ENCODE results near the gene NUP210. TPM values are rescaled to one million over a fixed set of nuclear protein-coding genes. Genes with fewer than 3 reads are reported as not detected.

NUP210 gene
- total and polyA plus RNA-seq, 7 experiments from 2014 or later = 52.6 to 164 (median 138) TPM

DNA sequence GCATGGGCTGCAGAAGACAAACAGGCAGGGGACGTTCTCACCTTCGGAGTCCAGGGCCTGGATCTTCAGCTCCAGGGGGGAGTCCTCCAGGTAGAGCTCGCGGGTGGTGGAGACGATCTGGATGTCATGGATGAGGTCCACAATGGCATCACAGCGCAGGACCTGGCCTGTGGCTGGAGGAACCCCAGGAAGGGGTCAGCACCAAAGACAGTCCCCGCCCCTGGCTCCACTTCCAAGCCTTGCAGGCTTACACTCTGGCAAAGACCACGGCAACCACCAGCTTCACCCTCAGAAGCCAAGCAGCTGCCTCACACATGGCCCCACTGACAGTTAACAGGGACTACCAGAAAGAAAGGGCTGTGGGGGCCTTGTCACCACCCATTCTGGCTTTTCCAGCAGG lies 22.8 kb downstream of the NUP210 start:
- Mint-ChIP-seq H3K27ac (peak overlapping the region in 1 of 9 donors; percentile 17), H3K9me3 (peaks cover 0 to 1% (median 0%) of the 10 kb centered on the region in 11 donors), H3K4me3 (no peak overlapping the region), H3K36me3 (peaks cover 0 to 34% (median 13%) of the 10 kb centered on the region in 5 donors), H3K4me1 (peaks cover 2 to 33% (median 23%) of the 10 kb centered on the region in 7 donors), H3K27me3 (no peaks in the 10 kb centered on the region)
- Histone ChIP-seq H3K27ac (ENCODE audit: low read depth, low read length) (no peak overlapping the region), H3K36me3 (ENCODE audit: control insufficient read depth in 2 of 3, insufficient read depth in 3 of 3, low read length in 3 of 3) (peaks cover 0 to 72% (median 21%) of the 10 kb centered on the region in 3 experiments), H3K4me1 (ENCODE audit: control insufficient read depth in 2 of 2, insufficient read depth in 2 of 2, low read length in 2 of 2) (no peaks in the 10 kb centered on the region), H3K4me3 (ENCODE audit: low read length) (no peak overlapping the region), H3K9me3 (ENCODE audit: control insufficient read depth in 2 of 3, low read length in 3 of 3) (no peaks in the 10 kb centered on the region), H3K27me3 (ENCODE audit: control insufficient read depth in 2 of 2, insufficient read depth in 2 of 2, low read length in 2 of 2) (no peaks in the 10 kb centered on the region)
- POLR2A ChIA-PET = no interaction called here
- CTCF ChIA-PET = no interaction called here
- no peak for DNase-seq
- intact Hi-C loops (cut with micrococcal nuclease) = no loop called here
- ATAC-seq = no peak

- H3K4me1 Mint-ChIP-seq = peaks cover 7 to 36% (median 16%) of the 10 kb centered on the region in 7 donors
- intact Hi-C loops (cut with micrococcal nuclease) = no loop called here
- DNase-seq = no peak
- peaks cover 6 to 97% (median 39%) of the 10 kb centered on the region in 3 experiments for H3K36me3 ChIP-seq (ENCODE audit: control insufficient read depth in 2 of 3, insufficient read depth in 3 of 3, low read length in 3 of 3)
- H3K27ac ChIP-seq (ENCODE audit: low read depth, low read length) = no peak overlapping the region
- H3K4me3 Mint-ChIP-seq = no peak overlapping the region
- no peak for ATAC-seq
- H3K27me3 Mint-ChIP-seq = no peaks in the 10 kb centered on the region
- ChIA-PET POLR2A (interaction anchor here (1.1 to 1.2 kb wide), 2 partner anchors 11 to 20 kb away, joined by 3 read pairs; no protein-coding TSS in a partner anchor), CTCF (interaction anchor here (0.9 to 2.0 kb wide), 2 partner anchors 43 to 58 kb away, joined by 3 to 11 read pairs; no protein-coding TSS in a partner anchor)
- no peaks in the 10 kb centered on the region for H3K27me3 ChIP-seq (ENCODE audit: control insufficient read depth in 2 of 2, insufficient read depth in 2 of 2, low read length in 2 of 2)
- no peaks in the 10 kb centered on the region for H3K4me1 ChIP-seq (ENCODE audit: control insufficient read depth in 2 of 2, insufficient read depth in 2 of 2, low read length in 2 of 2)
- H3K36me3 Mint-ChIP-seq = peaks cover 0 to 47% (median 19%) of the 10 kb centered on the region in 5 donors
- no peak overlapping the region for H3K4me3 ChIP-seq (ENCODE audit: low read length)
- H3K27ac Mint-ChIP-seq = no peak overlapping the region
- no peaks in the 10 kb centered on the region for H3K9me3 Mint-ChIP-seq
- H3K9me3 ChIP-seq (ENCODE audit: control insufficient read depth in 2 of 3, low read length in 3 of 3) = no peaks in the 10 kb centered on the region
These were observed 25.8 kb downstream of the NUP210 start for GRCh38 chr3:13394363-13394762.

DNA sequence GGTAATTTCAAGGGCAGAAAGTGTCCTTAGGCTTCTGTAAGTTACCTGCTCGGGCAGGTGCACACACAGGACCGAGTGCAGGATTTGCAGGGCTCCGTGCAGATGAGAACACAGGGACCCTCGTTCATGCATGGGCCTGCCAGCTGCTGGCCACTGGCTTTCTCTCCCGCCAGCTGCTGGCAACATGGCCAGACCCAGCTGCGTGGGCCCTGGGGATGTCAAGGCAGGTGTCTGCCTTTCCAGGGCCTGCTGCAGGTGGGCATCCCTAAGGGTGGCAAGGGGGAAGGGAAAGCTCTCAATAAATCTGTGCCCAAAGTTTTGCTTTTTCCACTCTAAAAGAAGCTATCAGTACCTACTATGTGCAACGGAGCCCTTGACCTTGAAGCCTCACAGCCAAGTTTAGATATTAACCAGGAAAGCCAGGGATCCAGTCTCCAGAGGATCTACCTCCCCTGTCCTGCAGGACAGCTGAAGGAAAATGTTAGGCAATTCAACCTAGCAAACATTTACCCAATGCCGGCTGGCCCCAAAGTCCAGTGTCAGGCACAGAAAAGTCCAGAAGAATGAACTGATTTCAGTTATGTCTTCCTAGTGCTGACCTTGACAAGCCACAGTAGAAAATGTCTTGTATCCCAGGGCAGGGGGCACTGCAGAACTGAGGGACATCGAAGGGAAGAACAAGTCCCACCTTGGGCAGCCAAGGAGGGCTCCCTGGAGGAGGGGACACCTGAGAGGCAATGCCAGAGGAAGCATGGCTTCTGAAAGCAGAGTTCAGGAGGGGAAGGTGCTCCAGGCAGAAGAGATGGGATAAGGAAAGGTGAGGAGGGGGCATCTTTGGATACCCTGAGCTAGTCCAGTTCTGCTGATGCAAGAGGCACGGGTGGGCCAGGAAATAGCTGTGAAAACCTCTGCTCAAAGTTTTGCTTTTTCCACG lies 26.4 kb downstream of the NUP210 start:
- Mint-ChIP-seq H3K9me3 (no peaks in the 10 kb centered on the region), H3K4me1 (peaks cover 7 to 36% (median 16%) of the 10 kb centered on the region in 7 donors), H3K27me3 (no peaks in the 10 kb centered on the region), H3K27ac (peak overlapping the region in 3 of 9 donors; percentile 36 to 76 (median 62)), H3K36me3 (peaks cover 0 to 52% (median 19%) of the 10 kb centered on the region in 5 donors), H3K4me3 (no peak overlapping the region)
- ChIA-PET CTCF (interaction anchor here (0.9 to 2.0 kb wide), 2 partner anchors 42 to 58 kb away, joined by 3 to 11 read pairs; no protein-coding TSS in a partner anchor), POLR2A (interaction anchor here (1.1 to 1.2 kb wide), 2 partner anchors 12 to 20 kb away, joined by 3 read pairs; no protein-coding TSS in a partner anchor)
- intact Hi-C loops (cut with micrococcal nuclease) = no loop called here
- no peaks in the 10 kb centered on the region for H3K27me3 ChIP-seq (ENCODE audit: control insufficient read depth in 2 of 2, insufficient read depth in 2 of 2, low read length in 2 of 2)
- no peaks in the 10 kb centered on the region for H3K9me3 ChIP-seq (ENCODE audit: control insufficient read depth in 2 of 3, low read length in 3 of 3)
- H3K4me1 ChIP-seq (ENCODE audit: control insufficient read depth in 2 of 2, insufficient read depth in 2 of 2, low read length in 2 of 2) = no peaks in the 10 kb centered on the region
- H3K4me3 ChIP-seq (ENCODE audit: low read length) = no peak overlapping the region
- no peak overlapping the region for H3K27ac ChIP-seq (ENCODE audit: low read depth, low read length)
- ATAC-seq = no peak
- DNase-seq = no peak
- H3K36me3 ChIP-seq (ENCODE audit: control insufficient read depth in 2 of 3, insufficient read depth in 3 of 3, low read length in 3 of 3) = peaks cover 6 to 99% (median 44%) of the 10 kb centered on the region in 3 experiments

DNA sequence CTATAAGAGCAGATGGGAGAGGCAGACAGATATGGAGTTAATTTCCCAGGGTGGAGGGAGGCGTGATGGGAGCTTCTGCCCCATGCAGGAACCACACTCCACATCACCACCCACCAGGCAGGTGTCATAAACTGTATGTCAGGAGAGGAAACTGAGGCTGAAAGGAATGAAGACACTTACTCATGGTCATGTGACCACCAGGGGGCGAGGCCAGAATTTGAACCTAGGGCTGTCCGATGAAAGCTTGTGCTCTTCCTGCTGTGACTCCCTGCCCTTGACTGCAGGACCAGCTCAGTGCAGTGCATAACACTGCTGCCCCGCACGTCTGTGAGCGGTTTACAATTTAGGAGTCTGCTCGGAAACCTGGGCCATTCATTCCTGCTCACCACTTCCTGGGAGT lies 28.8 kb downstream of the NUP210 start:
- Mint-ChIP-seq H3K27me3 (no peaks in the 10 kb centered on the region), H3K9me3 (no peaks in the 10 kb centered on the region), H3K27ac (peak overlapping the region in 6 of 9 donors; percentile 25 to 81 (median 68)), H3K4me3 (no peak overlapping the region), H3K36me3 (peaks cover under 1 to 67% (median 22%) of the 10 kb centered on the region in 5 donors), H3K4me1 (peaks cover 12 to 50% (median 35%) of the 10 kb centered on the region in 7 donors)
- H3K27me3 ChIP-seq (ENCODE audit: control insufficient read depth in 2 of 2, insufficient read depth in 2 of 2, low read length in 2 of 2) = no peaks in the 10 kb centered on the region
- H3K36me3 ChIP-seq (ENCODE audit: control insufficient read depth in 2 of 3, insufficient read depth in 3 of 3, low read length in 3 of 3) = peaks cover 28 to 100% (median 48%) of the 10 kb centered on the region in 3 experiments
- ATAC-seq = peak; percentile 31
- peak in 3 of 9 donors; percentile 14 to 19 (median 15) for DNase-seq
- ChIA-PET POLR2A (interaction anchor here (3.2 kb wide), 1 partner anchor 61 kb away, joined by 12 read pairs; no protein-coding TSS in a partner anchor), CTCF (interaction anchor here (1.0 to 4.8 kb wide), 6 partner anchors 14 to 65 kb away, joined by 3 to 38 read pairs (median 4); no protein-coding TSS in a partner anchor)
- H3K4me3 ChIP-seq (ENCODE audit: low read length) = no peak overlapping the region
- no peaks in the 10 kb centered on the region for H3K9me3 ChIP-seq (ENCODE audit: control insufficient read depth in 2 of 3, low read length in 3 of 3)
- H3K4me1 ChIP-seq (ENCODE audit: control insufficient read depth in 2 of 2, insufficient read depth in 2 of 2, low read length in 2 of 2) = peaks cover 0 to 6% of the 10 kb centered on the region in 2 donors
- intact Hi-C loops (cut with micrococcal nuclease) = loop anchor here (1.0 to 2.0 kb wide), 2 partner anchors 45 to 61 kb away; no protein-coding TSS in a partner anchor
- H3K27ac ChIP-seq (ENCODE audit: low read depth, low read length) = no peak overlapping the region

GRCh38 chr3:13389378-13389777 lies 30.7 kb downstream of the NUP210 start:
- Histone ChIP-seq H3K4me1 (ENCODE audit: control insufficient read depth in 2 of 2, insufficient read depth in 2 of 2, low read length in 2 of 2) (peaks cover 0 to 8% of the 10 kb centered on the region in 2 donors), H3K27me3 (ENCODE audit: control insufficient read depth in 2 of 2, insufficient read depth in 2 of 2, low read length in 2 of 2) (no peaks in the 10 kb centered on the region), H3K27ac (ENCODE audit: low read depth, low read length) (no peak overlapping the region), H3K9me3 (ENCODE audit: control insufficient read depth in 2 of 3, low read length in 3 of 3) (no peaks in the 10 kb centered on the region), H3K36me3 (ENCODE audit: control insufficient read depth in 2 of 3, insufficient read depth in 3 of 3, low read length in 3 of 3) (peaks cover 46 to 100% (median 47%) of the 10 kb centered on the region in 3 experiments), H3K4me3 (ENCODE audit: low read length) (no peak overlapping the region)
- DNase-seq (no peak), ATAC-seq (no peak)
- no peaks in the 10 kb centered on the region for H3K9me3 Mint-ChIP-seq
- H3K4me3 Mint-ChIP-seq = no peak overlapping the region
- H3K27ac Mint-ChIP-seq = peak overlapping the region in 2 of 9 donors; percentile 18 to 76
- ChIA-PET POLR2A (interaction anchor here (3.2 kb wide), 1 partner anchor 63 kb away, joined by 12 read pairs; no protein-coding TSS in a partner anchor), CTCF (interaction anchor here (4.8 kb wide), 1 partner anchor 63 kb away, joined by 38 read pairs; no protein-coding TSS in a partner anchor)
- no peaks in the 10 kb centered on the region for H3K27me3 Mint-ChIP-seq
- peaks cover 11 to 67% (median 26%) of the 10 kb centered on the region in 5 donors for H3K36me3 Mint-ChIP-seq
- intact Hi-C loops (cut with micrococcal nuclease) = no loop called here
- peaks cover 15 to 57% (median 45%) of the 10 kb centered on the region in 7 donors for H3K4me1 Mint-ChIP-seq

GRCh38 chr3:13388816-13389215 lies 31.3 kb downstream of the NUP210 start:
- no peaks in the 10 kb centered on the region for H3K9me3 Mint-ChIP-seq
- no peak overlapping the region for H3K27ac ChIP-seq (ENCODE audit: low read depth, low read length)
- DNase-seq (no peak), ATAC-seq (no peak)
- peaks cover 46 to 100% (median 48%) of the 10 kb centered on the region in 3 experiments for H3K36me3 ChIP-seq (ENCODE audit: control insufficient read depth in 2 of 3, insufficient read depth in 3 of 3, low read length in 3 of 3)
- CTCF ChIA-PET = interaction anchor here (0.6 to 4.8 kb wide), 2 partner anchors 11 to 64 kb away, joined by 3 to 38 read pairs; no protein-coding TSS in a partner anchor
- peaks cover 0 to 8% of the 10 kb centered on the region in 2 donors for H3K4me1 ChIP-seq (ENCODE audit: control insufficient read depth in 2 of 2, insufficient read depth in 2 of 2, low read length in 2 of 2)
- H3K9me3 ChIP-seq (ENCODE audit: control insufficient read depth in 2 of 3, low read length in 3 of 3) = no peaks in the 10 kb centered on the region
- intact Hi-C loops (cut with micrococcal nuclease) = no loop called here
- POLR2A ChIA-PET = no interaction called here
- H3K4me3 Mint-ChIP-seq = no peak overlapping the region
- H3K36me3 Mint-ChIP-seq = peaks cover 11 to 68% (median 26%) of the 10 kb centered on the region in 5 donors
- H3K27ac Mint-ChIP-seq = peak overlapping the region in 1 of 9 donors; percentile 17
- H3K27me3 Mint-ChIP-seq = no peaks in the 10 kb centered on the region
- H3K4me1 Mint-ChIP-seq = peaks cover 15 to 55% (median 45%) of the 10 kb centered on the region in 7 donors
- H3K27me3 ChIP-seq (ENCODE audit: control insufficient read depth in 2 of 2, insufficient read depth in 2 of 2, low read length in 2 of 2) = no peaks in the 10 kb centered on the region
- H3K4me3 ChIP-seq (ENCODE audit: low read length) = no peak overlapping the region

Data from naive thymus-derived CD4-positive, alpha-beta T cell (primary cell).